HTR-8/SVneo (cell line): ENCODE measurements around the gene SLC5A6.
A peak's percentile ranks its signal among the peaks of the same experiment; 100 is the strongest.

ENCODE experiments used
- DNase-seq: peaks from one replicate; pipeline ENCODE4 v3.0.0; 2011; ENCODE audit warnings: low spot score, mixed read lengths; ENCODE audit not compliant: insufficient read length
- FAIRE-seq: peaks from 2 replicates; lab custom pipeline; 2011; peaks lifted over from hg19 to GRCh38; lab: Jason Lieb, UNC

Gene SLC5A6

GRCh38 chr2:27237341-27237945, 25.4 kb upstream of the SLC5A6 start:
- DNase-seq: no peak
- no peak for FAIRE-seq

- DNase-seq (no peak), FAIRE-seq (no peak)
Measured at GRCh38 chr2:27236626-27237025, 24.6 kb upstream of the SLC5A6 start.

- no peak for FAIRE-seq
- no peak for DNase-seq
Measured at GRCh38 chr2:27236136-27236535, 24.1 kb upstream of the SLC5A6 start.

- DNase-seq (no peak), FAIRE-seq (no peak)
Measured at GRCh38 chr2:27233341-27233740, 21.3 kb upstream of the SLC5A6 start.

GRCh38 chr2:27231921-27232320, 19.9 kb upstream of the SLC5A6 start:
- FAIRE-seq (no peak), DNase-seq (no peak)

GRCh38 chr2:27227501-27227900, 15.4 kb upstream of the SLC5A6 start:
- DNase-seq (no peak), FAIRE-seq (no peak)

- DNase-seq: no peak
- FAIRE-seq: no peak
Measured at GRCh38 chr2:27225526-27225925, 13.5 kb upstream of the SLC5A6 start.

- DNase-seq: no peak
- no peak for FAIRE-seq
Measured at GRCh38 chr2:27223416-27223815, 11.3 kb upstream of the SLC5A6 start.

- DNase-seq: no peak
Measured at GRCh38 chr2:27222407-27222806, 10.3 kb upstream of the SLC5A6 start.

GRCh38 chr2:27221166-27221565, 9.1 kb upstream of the SLC5A6 start:
- DNase-seq: no peak
- no peak for FAIRE-seq

More at GRCh38 chr2:27222407-27222806, 10.3 kb upstream of the SLC5A6 start:
- FAIRE-seq: no peak

GRCh38 chr2:27220091-27220490, 8.0 kb upstream of the SLC5A6 start:
- FAIRE-seq: no peak
- DNase-seq: no peak

- no peak for FAIRE-seq
- no peak for DNase-seq
Measured at GRCh38 chr2:27219091-27219490, 7.0 kb upstream of the SLC5A6 start.

- FAIRE-seq (no peak), DNase-seq (no peak)
Measured at GRCh38 chr2:27218614-27219013, 6.5 kb upstream of the SLC5A6 start.

- FAIRE-seq: peak; percentile 42
- DNase-seq: peak; percentile 86
Measured at GRCh38 chr2:27217173-27218121, 5.4 kb upstream of the SLC5A6 start, which contains the start of gene CAD. Gene CAD, plus strand, starts transcription at chr2:27217369. Its CDS starts 183 bp downstream, at chr2:27217552.

- no peak for DNase-seq
- no peak for FAIRE-seq
Measured at GRCh38 chr2:27216416-27217137, 4.5 kb upstream of the SLC5A6 start.

- FAIRE-seq: no peak
Measured at GRCh38 chr2:27214941-27215340, 2.9 kb upstream of the SLC5A6 start.

GRCh38 chr2:27212626-27213471, 781 bp upstream of the SLC5A6 start:
- FAIRE-seq: no peak
- peak; percentile 41 for DNase-seq

More at GRCh38 chr2:27214941-27215340, 2.9 kb upstream of the SLC5A6 start:
- DNase-seq: no peak

- no peak for FAIRE-seq
- DNase-seq: peak; percentile 60
Measured at GRCh38 chr2:27211241-27211942, 676 bp downstream of the SLC5A6 start.
